Measurements from ENCODE around the gene NIT2.

The NIT2 gene, protein sequence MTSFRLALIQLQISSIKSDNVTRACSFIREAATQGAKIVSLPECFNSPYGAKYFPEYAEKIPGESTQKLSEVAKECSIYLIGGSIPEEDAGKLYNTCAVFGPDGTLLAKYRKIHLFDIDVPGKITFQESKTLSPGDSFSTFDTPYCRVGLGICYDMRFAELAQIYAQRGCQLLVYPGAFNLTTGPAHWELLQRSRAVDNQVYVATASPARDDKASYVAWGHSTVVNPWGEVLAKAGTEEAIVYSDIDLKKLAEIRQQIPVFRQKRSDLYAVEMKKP

DNA sequence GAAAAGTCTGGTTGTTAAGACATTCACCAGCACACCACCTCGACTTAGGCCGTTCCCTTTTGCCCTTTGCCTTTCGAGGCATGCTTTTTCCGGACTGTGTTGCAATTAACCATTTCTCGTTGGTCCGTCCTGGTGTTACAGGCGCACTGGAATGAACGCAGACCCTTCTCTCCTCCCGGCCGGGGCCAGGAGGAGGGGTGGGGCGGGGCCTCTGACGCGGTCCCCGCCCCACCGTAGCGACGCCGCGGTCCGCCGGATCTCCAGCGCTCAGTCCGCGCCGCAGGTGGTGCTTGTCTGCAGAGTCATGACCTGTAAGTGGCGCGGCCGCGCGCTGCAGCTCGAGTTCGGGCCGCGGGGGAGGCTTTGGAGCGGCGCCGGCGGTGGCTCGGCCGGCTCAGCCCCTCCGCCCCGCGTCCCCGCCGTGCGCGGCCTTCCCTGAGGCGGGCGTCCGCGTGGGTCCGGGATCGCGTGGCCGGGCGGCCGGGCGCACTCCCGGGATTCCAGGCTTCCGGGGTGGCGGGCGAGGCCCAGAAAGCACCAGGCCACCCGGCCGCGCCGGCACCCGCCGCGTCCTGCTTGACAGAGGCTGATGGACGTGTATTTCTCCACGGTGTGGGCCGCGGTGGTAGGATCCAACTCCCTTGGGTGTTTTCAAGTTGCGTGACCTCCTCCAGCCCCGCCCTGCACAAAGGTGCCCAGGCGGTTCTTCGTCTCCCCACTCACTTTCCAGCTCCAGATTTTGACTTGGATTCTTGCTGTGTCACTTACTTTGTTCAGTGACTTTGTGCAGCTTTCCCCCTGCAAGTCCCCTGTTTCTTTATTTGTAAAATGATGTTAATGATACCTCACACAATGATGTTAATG, at the start of gene NIT2:
NIT2 (plus strand) TSS at position 270 of the 864 bp plus-strand sequence; CDS start at position 305, 35 bp downstream.
- Histone ChIP-seq H3K4me3 (ENCODE audit: low read length) (peak within 1 kb of the TSS; percentile 86), H3K27me3 (ENCODE audit: insufficient read depth, low read length) (peaks cover 17% of the 10 kb centered on the region), H3K9me3 (ENCODE audit: insufficient read depth, low read depth, low read length) (no peaks in the 10 kb centered on the region), H3K9ac (ENCODE audit: low read depth, low read length) (peak within 1 kb of the TSS; percentile 84; the same call in 1 of the 2 replicates), H3K36me3 (ENCODE audit: insufficient read depth, low read depth, low read length) (peaks cover 4% of the 10 kb centered on the region), H3K4me1 (ENCODE audit: insufficient read depth, low read length) (peaks cover 2% of the 10 kb centered on the region; the same call in 1 of the 2 replicates), H3K27ac (ENCODE audit: low read length) (no peak within 1 kb of the TSS)

DNA sequence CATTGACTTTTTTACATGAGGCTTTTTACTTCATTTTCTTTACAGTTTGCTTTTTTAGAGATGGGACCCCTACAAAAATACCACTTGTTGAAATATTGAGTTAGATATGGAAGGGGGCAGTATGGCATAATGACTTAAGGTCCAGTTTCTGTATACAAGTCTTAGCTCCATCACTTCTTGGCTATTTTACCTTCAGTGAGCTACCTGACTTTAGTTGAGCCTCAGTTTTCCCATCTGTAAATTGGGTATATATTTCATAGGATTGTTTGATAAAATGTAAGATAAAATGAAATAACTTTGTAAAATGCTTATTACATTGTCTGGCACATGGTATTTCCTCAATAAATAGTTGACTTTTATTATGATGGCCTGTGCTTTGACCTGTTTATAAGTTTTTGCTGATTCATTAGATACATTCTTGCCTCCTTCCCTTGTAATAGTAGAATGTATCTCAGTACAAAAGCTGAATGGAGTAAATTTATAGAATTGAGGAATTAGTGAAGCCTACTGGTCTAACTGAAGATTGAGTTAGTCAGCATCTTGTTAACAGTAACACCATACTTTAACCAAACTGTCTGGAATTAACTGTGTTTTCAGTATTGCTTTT, 46.2 kb upstream of the NIT2 start:
- Histone ChIP-seq H3K36me3 (ENCODE audit: insufficient read depth, low read depth, low read length) (peaks cover 44% of the 10 kb centered on the region), H3K27ac (ENCODE audit: low read length) (no peak overlapping the region), H3K4me1 (ENCODE audit: insufficient read depth, low read length) (no peaks in the 10 kb centered on the region)

DNA sequence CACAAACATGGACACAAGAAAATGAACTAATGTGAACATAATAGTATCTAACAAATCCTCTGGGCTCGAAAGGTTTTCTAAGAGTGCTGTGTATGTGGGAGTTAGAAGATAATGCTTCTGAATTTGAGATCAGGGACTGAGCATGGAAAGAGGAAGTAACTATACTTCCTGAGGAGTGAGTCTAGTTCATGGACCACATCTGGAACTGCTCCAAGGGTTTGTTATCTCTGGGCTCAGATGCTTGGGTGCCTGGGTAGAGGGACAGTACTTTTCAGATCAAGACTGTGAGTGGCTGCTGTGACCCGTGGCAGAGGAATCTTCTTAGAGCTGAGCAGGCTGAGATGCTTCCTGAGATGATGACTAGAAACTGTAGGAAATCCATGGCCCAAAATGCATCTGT, 45.2 kb upstream of the NIT2 start:
- Histone ChIP-seq H3K4me3 (ENCODE audit: low read length) (no peak overlapping the region), H3K4me1 (ENCODE audit: insufficient read depth, low read length) (no peaks in the 10 kb centered on the region), H3K27ac (ENCODE audit: low read length) (no peak overlapping the region), H3K36me3 (ENCODE audit: insufficient read depth, low read depth, low read length) (peaks cover 44% of the 10 kb centered on the region), H3K27me3 (ENCODE audit: insufficient read depth, low read length) (no peaks in the 10 kb centered on the region), H3K9ac (ENCODE audit: low read depth, low read length) (no peak overlapping the region), H3K9me3 (ENCODE audit: insufficient read depth, low read depth, low read length) (no peaks in the 10 kb centered on the region)

More for the DNA sequence above, 46.2 kb upstream of the NIT2 start:
- Histone ChIP-seq H3K27me3 (ENCODE audit: insufficient read depth, low read length) (no peaks in the 10 kb centered on the region), H3K4me3 (ENCODE audit: low read length) (no peak overlapping the region), H3K9ac (ENCODE audit: low read depth, low read length) (no peak overlapping the region), H3K9me3 (ENCODE audit: insufficient read depth, low read depth, low read length) (no peaks in the 10 kb centered on the region)

DNA sequence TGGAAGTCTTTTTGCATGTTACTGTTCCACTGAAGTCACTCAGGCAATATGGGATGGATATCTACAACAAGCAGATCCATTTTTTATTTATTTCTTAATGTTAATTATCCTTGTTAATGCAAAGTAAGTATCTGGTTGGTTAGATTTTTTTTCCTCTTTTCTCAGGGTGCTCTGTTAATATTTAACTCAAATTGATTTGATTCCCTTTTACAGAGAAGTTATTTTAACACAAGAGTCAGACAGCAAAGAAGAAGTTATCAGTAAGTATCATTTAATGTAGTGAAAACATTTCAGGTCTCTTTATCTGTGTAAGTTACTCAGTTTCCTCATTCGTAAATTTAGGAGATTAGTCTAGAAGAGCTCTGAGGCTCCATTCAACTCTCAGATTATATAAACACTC, 39.5 kb upstream of the NIT2 start:
- Histone ChIP-seq H3K4me1 (ENCODE audit: insufficient read depth, low read length) (no peaks in the 10 kb centered on the region), H3K4me3 (ENCODE audit: low read length) (no peak overlapping the region), H3K27ac (ENCODE audit: low read length) (no peak overlapping the region), H3K9ac (ENCODE audit: low read depth, low read length) (no peak overlapping the region), H3K27me3 (ENCODE audit: insufficient read depth, low read length) (no peaks in the 10 kb centered on the region), H3K36me3 (ENCODE audit: insufficient read depth, low read depth, low read length) (peaks cover 61% of the 10 kb centered on the region), H3K9me3 (ENCODE audit: insufficient read depth, low read depth, low read length) (no peaks in the 10 kb centered on the region)

DNA sequence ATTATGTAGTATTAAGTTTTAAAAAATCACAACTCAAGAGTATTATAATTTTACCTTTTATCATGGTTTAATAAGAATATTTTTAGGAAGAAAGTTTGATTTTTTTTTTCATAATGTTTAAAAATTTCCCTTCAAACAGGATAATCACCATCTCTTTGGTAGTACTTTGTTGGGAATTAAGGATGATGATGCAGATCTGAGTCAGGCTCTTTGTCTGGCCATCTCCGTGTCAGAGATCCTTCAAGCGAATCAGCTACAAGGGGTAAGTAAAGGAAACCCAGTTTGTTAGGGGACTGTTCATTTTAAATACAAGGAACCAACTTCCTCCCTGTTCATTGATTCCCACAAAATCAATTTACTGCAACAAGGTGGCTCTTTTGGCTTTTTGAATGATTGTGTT, 36.8 kb upstream of the NIT2 start:
- no peak overlapping the region for H3K9ac ChIP-seq (ENCODE audit: low read depth, low read length)
- no peak overlapping the region for H3K27ac ChIP-seq (ENCODE audit: low read length)
- no peak overlapping the region for H3K4me3 ChIP-seq (ENCODE audit: low read length)
- peaks cover 63% of the 10 kb centered on the region for H3K36me3 ChIP-seq (ENCODE audit: insufficient read depth, low read depth, low read length)
- no peaks in the 10 kb centered on the region for H3K9me3 ChIP-seq (ENCODE audit: insufficient read depth, low read depth, low read length)
- no peaks in the 10 kb centered on the region for H3K4me1 ChIP-seq (ENCODE audit: insufficient read depth, low read length)
- no peaks in the 10 kb centered on the region for H3K27me3 ChIP-seq (ENCODE audit: insufficient read depth, low read length)

DNA sequence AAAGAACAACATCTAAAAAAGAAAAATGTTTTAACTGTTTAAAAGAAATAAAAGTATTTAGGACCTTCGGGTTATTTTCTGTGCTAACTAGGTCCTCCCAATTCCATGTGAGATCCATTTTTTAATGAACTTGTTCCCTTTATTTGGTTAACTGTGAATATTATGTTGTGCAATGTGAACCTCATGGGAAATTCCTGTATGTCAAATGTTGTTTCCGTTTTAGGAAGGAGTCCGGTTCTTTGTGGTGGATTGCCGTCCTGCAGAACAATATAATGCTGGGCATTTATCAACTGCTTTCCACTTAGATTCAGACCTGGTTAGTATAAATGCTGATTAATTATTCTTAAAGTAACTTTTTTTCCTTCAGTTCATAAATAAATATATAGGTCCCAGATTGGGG, 35.5 kb upstream of the NIT2 start:
- Histone ChIP-seq H3K27me3 (ENCODE audit: insufficient read depth, low read length) (no peaks in the 10 kb centered on the region), H3K9me3 (ENCODE audit: insufficient read depth, low read depth, low read length) (no peaks in the 10 kb centered on the region), H3K9ac (ENCODE audit: low read depth, low read length) (no peak overlapping the region), H3K4me3 (ENCODE audit: low read length) (no peak overlapping the region), H3K4me1 (ENCODE audit: insufficient read depth, low read length) (no peaks in the 10 kb centered on the region), H3K36me3 (ENCODE audit: insufficient read depth, low read depth, low read length) (peaks cover 61% of the 10 kb centered on the region), H3K27ac (ENCODE audit: low read length) (no peak overlapping the region)

DNA sequence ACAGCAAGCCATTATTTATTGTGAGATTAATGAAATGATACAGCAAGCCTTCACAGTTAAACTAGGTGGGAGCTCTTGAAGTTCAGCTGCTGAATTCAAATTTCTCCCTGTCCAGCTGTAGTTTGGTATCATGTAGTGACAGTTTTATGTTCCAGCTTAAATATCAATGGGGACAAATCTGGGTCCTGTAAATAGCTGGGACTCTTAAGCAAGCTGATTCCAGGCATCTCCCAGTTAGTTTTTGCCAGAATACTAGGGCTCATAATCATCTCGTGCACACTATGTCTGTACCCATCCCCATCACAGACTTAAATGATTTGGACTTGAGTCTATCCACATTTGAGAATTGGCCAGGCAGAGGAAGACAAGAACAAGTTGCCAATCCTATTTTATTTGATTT, 27.9 kb upstream of the NIT2 start:
- Histone ChIP-seq H3K4me1 (ENCODE audit: insufficient read depth, low read length) (no peaks in the 10 kb centered on the region), H3K36me3 (ENCODE audit: insufficient read depth, low read depth, low read length) (peaks cover 42% of the 10 kb centered on the region), H3K27me3 (ENCODE audit: insufficient read depth, low read length) (no peaks in the 10 kb centered on the region), H3K9ac (ENCODE audit: low read depth, low read length) (no peak overlapping the region), H3K9me3 (ENCODE audit: insufficient read depth, low read depth, low read length) (no peaks in the 10 kb centered on the region), H3K4me3 (ENCODE audit: low read length) (no peak overlapping the region), H3K27ac (ENCODE audit: low read length) (no peak overlapping the region)

DNA sequence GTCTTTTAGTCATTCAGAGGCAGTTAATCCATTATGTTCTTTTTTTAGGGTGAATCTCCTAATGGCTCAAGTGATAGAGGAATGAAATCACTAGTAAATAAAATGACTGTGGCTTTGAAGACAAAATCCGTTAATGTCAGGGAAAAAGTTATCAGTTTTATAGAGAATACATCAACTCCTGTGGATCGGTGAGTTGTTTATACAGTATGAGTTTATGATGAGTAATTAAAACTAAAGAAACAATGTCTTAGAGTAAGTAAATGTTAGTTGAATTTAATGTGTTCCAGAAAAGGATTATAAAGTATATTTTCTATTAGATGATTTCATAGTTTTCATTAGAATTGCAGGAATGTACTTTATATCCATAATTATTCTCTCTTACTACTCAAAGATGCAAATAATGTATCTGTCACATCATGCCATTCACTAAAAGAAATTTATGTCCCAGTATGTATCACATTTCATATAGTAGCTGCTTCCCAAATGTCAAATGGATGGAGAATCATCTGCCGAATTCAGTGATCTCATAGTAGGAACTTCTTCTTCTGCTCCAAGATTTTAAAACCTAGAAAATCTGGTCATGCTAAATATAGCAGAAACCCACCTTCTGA, 24.1 kb upstream of the NIT2 start:
- H3K4me3 ChIP-seq (ENCODE audit: low read length): no peak overlapping the region
- no peaks in the 10 kb centered on the region for H3K9me3 ChIP-seq (ENCODE audit: insufficient read depth, low read depth, low read length)
- H3K4me1 ChIP-seq (ENCODE audit: insufficient read depth, low read length): no peaks in the 10 kb centered on the region
- H3K27ac ChIP-seq (ENCODE audit: low read length): no peak overlapping the region
- H3K9ac ChIP-seq (ENCODE audit: low read depth, low read length): no peak overlapping the region
- H3K36me3 ChIP-seq (ENCODE audit: insufficient read depth, low read depth, low read length): peaks cover 30% of the 10 kb centered on the region
- no peaks in the 10 kb centered on the region for H3K27me3 ChIP-seq (ENCODE audit: insufficient read depth, low read length)

DNA sequence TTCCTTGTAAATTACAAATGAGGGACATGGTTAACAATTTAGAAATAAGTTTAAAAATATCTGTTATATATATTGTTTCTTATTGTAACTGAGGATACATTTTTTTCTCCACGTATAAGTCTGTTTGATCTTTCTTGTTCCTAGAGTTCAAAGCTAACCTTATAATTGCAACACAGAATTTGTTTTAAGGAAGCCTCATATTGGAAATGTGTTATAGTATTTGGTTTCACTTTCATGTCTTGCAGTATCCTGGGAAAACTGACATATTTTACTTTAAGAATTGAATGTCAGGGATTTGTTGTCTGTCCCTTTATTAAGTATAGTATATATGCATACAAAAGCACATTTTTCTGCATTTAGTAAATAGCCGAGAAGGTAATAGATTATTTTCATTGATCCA, 23.5 kb upstream of the NIT2 start:
- Histone ChIP-seq H3K27ac (ENCODE audit: low read length) (no peak overlapping the region), H3K27me3 (ENCODE audit: insufficient read depth, low read length) (no peaks in the 10 kb centered on the region), H3K4me3 (ENCODE audit: low read length) (no peak overlapping the region), H3K36me3 (ENCODE audit: insufficient read depth, low read depth, low read length) (peaks cover 30% of the 10 kb centered on the region), H3K9ac (ENCODE audit: low read depth, low read length) (no peak overlapping the region), H3K4me1 (ENCODE audit: insufficient read depth, low read length) (no peaks in the 10 kb centered on the region), H3K9me3 (ENCODE audit: insufficient read depth, low read depth, low read length) (no peaks in the 10 kb centered on the region)

DNA sequence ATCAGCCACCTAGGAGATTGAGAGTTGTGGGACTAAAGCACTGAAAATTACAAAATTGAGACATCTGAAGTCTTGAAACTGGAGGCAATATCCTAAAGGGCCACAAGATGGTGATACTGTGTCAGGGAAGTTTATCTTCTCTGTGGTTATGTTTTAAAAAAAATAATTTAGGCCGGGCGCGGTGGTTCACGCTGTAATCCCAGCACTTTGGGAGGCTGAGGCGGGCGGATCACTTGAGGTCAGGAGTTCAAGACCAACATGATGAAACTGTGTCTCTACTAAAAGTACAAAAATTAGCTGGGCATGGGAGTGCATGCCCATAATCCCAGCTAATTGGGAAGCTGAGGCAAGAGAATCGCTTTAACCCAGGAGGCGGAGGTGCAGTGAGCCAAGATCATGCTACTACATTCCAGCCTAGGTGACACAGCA, 17.9 kb upstream of the NIT2 start:
- no peak overlapping the region for H3K27ac ChIP-seq (ENCODE audit: low read length)
- peaks cover 18% of the 10 kb centered on the region; the same call in 1 of the 2 replicates for H3K36me3 ChIP-seq (ENCODE audit: insufficient read depth, low read depth, low read length)
- no peaks in the 10 kb centered on the region for H3K27me3 ChIP-seq (ENCODE audit: insufficient read depth, low read length)
- H3K4me1 ChIP-seq (ENCODE audit: insufficient read depth, low read length): no peaks in the 10 kb centered on the region
- no peaks in the 10 kb centered on the region for H3K9me3 ChIP-seq (ENCODE audit: insufficient read depth, low read depth, low read length)
- H3K4me3 ChIP-seq (ENCODE audit: low read length): no peak overlapping the region
- no peak overlapping the region for H3K9ac ChIP-seq (ENCODE audit: low read depth, low read length)

DNA sequence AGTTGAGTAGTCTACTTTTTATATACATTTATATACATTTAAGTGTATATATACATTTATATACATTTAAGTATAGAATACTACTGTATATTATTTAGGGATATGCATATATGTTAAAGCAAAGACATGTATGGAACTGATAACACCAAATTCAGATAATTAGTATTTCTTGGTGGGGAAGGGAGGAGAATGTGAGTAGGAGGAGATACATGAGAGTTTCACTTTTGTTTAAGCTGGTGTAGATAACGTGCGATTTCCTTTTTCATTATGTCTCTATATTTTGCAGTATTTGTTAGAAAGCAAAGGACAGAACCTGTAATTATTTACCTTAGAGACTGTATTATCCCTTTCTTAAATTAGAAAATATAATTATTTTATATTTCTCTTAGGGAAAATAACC, 16.6 kb upstream of the NIT2 start:
- H3K9ac ChIP-seq (ENCODE audit: low read depth, low read length): no peak overlapping the region
- no peak overlapping the region for H3K4me3 ChIP-seq (ENCODE audit: low read length)
- no peaks in the 10 kb centered on the region for H3K4me1 ChIP-seq (ENCODE audit: insufficient read depth, low read length)
- H3K36me3 ChIP-seq (ENCODE audit: insufficient read depth, low read depth, low read length): peaks cover 18% of the 10 kb centered on the region; the same call in 1 of the 2 replicates
- no peaks in the 10 kb centered on the region for H3K27me3 ChIP-seq (ENCODE audit: insufficient read depth, low read length)
- no peaks in the 10 kb centered on the region for H3K9me3 ChIP-seq (ENCODE audit: insufficient read depth, low read depth, low read length)
- no peak overlapping the region for H3K27ac ChIP-seq (ENCODE audit: low read length)
